GM18873 (cell line): Measurements from ENCODE around the gene SMIM28.

ENCODE experiments used
- ATAC-seq: cut with Tn5 transposase; IDR thresholded peaks from one replicate; pipeline ENCODE4 v1.9.1; 2021; ENCODE audit warnings: mild to moderate bottlenecking, moderate library complexity, moderate number of reproducible peaks; ENCODE audit not compliant: unreplicated experiment, low FRiP score

Gene SMIM28

DNA sequence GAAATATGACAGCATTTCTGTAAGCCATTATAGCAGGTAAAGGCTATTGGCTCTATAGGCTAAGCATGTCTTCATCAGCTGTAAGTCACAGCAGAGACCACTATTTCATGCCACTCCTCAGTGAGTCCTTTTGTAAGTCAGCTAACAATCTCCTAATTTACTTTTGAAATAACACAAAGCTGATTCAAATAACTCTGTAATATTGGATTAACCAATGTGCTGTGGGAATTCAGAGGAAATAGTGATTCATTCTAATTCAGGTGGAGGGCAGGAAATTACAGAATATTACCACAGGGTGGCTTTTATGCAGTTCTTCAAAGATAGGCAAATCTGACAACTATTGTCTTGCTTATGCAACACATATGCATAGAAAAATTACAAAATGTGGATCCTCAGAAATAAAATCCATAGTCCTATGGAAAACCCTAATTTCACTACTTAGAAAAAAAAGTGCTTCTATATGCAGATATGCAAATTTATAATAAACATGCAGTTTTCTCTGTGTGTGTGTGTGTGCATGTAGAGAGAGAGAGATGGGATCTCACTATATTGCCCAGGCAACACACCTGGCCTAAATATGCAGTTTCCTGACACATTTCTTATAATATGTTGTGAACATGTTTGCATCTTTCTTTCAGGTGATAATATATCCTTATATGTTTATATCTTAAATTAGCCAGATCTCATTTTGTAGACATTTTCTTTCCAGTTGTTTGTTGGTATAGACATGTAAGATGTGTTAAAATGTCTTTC, 4.8 kb upstream of the SMIM28 start:
- no peak for ATAC-seq

DNA sequence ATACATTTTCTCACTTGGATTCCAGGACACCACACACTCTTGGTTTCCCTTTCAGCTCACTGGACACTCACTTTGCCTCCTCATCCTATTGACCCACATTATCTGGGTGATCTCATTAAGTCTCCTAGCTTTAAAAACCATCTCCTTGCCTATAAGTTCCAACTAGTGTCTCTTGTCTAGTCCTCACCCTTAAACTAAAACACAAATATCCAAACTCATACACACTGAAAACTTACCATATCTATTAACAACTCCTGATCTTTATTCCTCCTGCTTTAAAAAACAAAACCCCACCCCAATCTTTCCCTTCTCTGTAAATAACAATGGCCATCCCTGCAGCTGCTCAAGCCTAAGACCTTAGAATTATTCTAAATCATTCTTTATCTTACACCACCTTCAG, 3.5 kb upstream of the SMIM28 start:
- ATAC-seq, result no peak

DNA sequence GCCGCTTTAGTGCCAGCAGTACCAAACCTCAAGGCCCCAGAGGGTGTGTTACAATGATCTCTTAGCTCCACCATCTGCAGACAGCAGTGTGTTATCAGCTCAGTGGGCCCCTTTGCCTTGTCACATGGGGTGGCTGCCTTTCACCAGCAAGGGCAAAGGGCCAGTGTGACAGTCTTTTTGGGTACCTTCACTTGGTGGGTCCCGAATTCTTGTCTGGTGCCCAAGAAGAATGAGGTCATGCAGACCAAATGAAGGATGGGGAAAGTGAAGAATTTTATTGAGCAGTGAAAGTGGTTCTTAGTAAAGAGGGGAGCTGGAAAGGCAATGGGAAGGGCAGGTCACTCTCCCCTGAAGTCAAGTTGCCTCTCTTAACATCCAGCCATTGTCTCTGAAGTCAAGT, 2.9 kb upstream of the SMIM28 start:
- no peak for ATAC-seq

DNA sequence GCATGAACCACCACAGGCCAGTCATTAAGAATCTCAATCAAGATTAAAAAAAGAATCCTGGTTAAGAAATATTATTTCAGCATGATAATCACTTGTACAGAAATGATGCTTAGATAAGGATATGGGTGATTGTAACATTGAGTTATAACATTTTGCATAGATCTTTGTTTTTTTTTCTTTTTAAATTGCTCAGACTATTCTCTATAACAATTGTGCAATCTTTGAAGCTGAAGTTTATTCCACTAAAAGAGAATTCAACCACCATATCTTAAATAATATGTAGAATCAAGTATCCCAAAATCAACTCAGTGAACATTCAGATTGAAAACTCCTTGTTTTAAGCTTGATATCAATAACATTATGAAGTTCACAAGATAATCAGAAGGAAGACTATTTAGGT, 663 bp upstream of the SMIM28 start:
- no peak for ATAC-seq

DNA sequence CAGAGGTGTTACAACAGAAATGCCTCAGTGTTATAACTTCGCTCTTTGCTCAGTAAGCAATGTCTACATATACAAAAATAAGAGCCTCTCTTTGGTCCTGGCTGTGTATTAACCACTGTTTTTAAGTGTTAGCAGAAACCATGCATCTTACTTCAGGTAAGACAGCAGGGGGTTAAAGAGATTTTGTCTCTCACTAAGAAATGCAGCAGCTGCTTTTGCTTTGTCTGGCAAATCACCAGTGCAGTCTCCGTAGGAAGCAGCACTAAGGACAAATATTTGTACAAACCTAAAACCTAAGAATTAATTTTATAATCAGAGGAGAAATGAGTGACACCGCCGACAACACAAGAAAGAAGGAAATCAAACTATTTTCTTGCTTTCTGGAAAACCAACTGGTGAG, 758 bp downstream of the SMIM28 start:
- no peak for ATAC-seq

DNA sequence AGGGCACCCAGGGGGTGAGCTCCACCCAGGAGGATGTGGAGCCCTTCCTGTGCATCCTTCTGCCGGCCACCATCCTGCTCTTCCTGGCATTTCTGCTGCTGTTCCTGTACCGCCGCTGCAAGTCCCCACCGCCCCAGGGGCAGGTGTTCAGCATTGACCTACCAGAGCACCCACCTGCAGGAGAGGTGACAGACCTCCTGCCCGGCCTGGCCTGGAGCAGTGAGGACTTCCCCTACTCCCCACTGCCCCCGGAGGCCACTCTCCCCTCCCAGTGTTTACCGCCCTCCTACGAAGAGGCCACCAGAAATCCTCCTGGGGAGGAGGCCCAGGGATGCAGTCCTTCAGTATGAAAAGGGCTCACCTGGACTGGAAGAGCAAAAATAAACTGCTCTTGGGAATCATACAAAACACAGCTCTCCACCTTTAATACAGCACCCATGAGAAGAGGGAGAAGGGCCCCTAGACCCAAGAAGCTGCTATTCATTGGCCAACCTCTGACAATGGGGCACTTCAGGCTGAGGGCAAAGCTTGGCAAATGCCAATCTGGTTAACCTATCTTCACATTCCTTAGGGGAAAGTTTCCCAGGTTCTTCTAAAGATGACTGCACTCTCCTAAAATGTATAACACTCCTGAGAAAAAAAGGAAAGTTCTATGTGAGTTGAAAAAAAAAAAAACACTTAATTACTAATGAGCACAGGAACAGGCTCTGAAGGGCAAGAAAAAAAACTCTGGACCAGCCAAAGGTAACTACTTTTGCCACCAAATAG, 5.0 kb downstream of the SMIM28 start:
- ATAC-seq, result no peak

DNA sequence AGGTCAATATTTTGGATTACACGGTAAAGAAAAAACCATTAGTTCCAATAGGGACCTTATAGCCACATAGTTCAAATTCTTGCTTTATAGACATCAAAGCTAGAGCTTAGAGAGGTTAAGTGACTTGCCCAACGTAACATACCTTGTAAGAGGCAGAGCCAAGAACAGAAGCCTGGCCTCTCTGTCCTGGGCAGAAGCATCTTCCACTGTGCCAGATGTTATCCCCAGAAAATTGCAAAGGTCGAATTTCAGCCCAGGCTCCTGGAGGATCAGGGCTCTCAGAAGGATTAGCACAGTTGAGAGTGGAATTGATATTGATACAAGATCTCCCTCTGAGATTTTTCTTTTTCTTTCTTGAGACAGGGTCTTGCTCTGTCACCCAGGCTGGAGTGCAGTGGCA, 6.1 kb downstream of the SMIM28 start:
- no peak for ATAC-seq

DNA sequence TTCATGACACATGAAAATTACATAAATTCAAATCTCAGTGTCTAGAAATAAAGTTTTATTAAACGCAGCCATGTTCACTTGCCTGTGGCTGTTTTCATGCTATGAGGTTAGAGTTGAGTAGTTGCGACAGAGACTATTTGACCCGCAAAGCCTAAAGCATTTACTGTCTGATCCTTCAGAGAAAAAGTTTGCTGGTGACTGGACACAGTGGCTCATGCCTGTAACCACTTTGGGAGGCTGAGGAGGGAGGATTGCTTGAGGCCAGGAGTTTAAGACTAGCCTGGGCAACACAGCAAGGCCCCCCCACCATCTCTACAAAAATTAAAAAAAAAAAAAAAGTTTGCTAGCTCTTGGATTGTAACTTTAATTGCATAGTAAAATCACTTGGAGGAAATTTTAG, 9.2 kb downstream of the SMIM28 start:
- no peak for ATAC-seq

DNA sequence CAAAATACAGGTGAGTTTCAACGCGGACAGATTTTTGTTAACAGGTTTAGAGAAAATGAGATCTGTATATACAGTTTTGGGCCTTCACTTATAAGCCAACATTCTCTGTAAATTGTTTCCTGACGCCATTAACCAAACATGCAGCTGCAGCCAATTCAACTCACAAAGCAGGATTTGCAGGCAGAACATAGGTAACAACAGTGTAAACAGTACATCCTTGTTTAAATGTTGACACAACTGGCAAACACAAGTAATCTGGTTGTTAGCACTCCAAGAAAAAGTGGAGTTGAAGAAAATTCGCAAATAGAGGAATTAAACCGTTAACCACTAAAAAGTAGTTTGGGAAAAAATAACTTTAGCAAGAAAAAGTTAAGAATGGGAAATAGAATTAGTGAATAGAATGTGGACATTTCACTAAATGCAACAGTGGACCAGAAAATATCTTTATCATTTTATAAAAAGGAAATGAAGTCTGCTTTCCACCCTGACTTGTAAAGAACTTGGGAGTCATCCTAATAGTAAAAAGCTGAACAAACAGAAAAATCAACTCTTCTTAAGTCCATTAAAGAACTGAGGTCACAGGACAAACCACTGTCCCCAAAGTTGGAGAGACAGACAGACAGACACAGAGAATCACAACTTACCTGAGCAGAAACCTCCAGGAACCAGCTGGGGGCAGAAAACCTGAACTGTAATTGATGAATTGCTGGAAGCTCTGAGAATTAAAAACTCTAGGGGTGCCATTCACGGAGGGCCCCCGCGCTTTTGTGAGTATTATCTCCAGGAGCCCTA, 10.1 kb downstream of the SMIM28 start:
- no peak for ATAC-seq

DNA sequence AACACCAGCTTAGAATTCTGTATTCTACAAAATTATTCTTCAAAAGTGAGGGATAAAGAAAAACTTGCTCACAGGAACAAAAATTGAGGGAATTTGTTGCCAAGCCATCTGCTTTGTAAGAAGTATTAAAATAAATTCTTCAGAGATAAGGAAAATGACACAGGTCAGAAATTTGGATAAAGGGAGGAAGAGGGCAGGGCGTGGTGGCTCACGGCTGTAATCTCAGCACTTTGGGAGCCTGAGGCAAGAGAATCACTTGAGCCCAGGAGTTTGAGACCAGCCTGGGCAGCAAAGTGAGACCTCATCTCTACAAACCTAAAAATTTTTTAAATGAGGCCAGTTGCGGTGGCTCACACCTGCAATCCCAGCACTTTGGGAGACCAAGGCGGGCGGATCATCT, 11.8 kb downstream of the SMIM28 start:
- ATAC-seq, result no peak

DNA sequence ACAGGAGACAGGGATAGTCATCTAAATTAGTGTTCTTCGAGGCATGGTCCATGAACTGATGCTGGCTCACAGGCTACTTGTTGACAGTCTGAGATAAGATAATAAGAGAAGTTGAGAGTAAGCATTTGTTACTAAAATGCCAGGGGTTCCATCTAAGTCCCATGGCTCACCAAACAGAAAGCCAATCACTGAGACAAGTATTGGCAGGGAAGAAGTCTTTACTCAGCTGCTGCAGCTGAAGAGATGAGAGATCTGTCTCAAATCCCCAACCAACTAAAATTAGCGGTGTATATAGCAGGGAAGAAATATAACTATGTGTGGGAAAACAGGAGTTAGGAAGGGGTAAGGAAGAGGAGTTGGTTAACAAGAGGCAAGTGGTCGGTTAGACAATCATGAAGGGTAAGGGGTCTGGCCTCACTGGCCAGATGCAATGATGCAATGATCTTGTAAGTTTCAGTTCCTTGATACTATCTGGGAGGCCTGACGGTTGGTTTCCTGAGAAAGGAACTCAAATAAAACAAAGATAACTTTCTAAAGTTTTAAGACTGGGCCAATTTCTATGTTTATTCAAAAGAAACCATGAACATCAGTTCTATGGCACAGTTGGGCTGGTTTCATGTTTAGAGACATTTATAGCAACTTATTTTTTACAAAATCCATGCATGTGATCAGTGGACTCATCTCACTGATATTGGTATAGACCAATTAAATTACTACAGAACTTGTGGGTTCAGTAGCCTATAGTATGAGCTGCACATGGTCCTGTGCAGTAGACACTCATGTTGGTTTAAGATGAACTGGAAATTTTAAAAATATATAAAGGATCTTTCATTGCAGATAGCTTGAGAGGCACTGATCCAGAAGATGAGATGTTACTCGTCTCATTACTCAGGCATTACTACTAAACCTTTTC, 16.4 kb downstream of the SMIM28 start:
- no peak for ATAC-seq

DNA sequence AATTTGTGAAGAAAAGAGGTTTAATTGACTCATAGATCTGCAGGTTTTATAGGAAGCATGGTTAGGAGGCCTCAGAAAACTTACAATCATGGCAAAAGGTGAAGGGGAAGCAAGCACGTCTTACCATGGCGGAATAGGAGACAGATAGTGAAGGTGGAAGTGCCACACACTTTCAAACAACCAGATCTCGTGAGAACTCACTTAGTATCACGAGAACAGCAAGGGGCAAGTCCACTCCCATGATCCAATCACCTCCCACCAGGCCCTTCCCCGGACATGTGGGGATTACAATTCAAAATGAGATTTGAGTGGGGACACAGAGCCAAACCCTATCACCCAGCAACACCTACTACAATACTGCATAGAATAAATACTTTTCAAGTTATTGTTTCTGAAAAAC, 19.0 kb downstream of the SMIM28 start:
- ATAC-seq, result no peak

DNA sequence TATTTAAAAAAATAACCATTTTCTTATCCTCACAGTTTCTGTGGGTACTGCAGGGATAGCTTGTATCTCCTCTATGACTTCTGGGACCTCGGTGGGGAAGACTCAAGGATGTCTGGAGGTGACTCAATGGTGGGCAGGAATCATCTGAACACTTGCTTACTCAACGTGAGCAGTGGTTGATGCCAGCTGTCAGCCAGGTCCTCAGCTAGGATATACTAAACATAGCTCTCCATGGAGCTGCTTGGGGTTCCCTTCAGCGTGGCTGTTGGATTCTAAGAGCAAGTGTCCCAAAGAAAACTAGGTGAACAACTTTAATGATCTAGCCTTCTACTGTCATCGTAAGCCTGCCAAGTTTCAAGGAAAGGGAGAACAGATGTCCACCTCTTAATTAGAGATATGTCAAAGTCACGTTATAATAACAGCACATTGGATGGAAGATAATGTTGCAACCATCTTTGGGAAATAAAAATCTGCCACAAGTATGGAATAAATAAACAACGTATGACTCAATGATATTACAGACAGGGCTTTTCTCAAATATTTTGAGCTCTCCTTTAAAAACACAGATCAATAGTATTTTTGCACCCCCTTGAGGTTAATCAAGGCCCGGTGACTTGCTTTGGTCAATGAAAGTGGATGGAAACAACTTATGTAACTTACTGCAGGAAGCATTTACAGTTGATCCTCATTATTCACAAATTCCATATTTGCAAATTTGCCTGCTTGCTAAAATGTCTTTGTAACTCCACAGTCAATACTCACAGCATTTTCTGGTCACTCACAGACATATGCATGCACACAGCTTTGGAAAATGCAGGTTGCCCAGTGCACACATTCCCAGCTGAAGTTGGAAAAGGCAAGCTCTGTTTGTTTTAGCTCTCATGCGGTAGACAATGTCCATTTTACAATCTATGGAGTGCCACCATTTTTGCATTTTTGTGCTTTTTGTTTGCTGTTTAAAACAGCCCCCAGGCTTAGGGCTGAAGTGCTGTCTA, 19.7 kb downstream of the SMIM28 start:
- no peak for ATAC-seq

DNA sequence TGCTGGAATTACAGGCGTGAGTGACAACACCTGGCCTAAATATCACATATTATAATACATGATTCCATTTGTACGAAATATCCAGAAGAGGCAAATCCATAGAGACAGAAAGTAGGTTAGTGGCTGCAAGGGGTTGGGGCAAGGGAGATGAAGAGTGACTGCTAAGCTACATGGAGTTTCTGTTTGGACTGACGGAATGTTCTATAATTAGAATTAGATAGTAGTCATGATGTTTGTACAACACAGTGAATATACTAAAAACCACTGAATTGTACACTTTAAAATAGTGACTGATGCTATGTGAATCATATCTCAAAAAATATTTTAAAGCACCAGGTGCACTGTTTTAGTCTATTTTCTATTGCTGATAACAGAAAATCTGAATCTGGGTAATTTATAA, 22.6 kb downstream of the SMIM28 start:
- ATAC-seq, result no peak

DNA sequence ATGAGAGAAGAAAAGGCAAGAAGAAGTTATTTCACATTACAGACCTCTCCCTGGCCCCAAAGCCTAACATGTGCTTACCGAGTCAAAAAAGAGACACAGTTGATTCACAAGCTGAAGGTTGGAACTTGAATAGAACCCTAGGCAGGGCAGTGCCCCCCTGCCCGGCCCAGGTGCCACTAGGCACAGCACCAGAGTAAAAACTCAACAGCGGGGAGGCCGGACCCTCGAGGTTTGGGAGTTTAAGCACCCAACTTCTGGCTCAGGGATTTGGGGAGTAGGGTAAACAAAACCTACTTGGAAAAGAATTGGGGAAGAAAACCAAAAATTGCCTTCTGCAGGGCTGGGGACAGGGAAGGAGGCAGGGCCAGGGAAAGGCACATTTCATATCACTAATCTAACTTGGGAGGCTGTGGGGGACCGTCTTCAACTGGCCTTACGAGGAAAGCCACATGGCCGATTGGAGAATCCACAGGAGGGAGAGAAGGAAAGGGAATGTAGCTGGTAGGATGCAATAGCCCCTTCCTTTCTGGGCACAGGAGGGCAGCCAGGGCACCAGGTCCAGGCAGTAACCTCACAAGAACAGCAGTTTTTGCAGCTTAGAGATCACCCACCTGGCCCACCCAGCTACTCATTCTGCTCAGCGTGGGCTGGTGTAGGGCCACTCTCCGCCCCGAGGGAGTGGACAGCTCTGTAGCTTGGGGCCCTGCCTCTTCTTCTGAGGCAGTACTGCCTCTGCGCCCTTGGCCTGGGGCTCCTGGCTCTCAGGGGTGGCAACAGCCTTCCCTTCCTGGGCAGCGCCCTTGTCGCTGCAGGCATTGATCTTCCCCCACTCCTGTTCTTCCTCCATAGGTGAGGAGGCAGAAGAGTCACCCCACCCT, 24.5 kb downstream of the SMIM28 start:
- ATAC-seq, result no peak

DNA sequence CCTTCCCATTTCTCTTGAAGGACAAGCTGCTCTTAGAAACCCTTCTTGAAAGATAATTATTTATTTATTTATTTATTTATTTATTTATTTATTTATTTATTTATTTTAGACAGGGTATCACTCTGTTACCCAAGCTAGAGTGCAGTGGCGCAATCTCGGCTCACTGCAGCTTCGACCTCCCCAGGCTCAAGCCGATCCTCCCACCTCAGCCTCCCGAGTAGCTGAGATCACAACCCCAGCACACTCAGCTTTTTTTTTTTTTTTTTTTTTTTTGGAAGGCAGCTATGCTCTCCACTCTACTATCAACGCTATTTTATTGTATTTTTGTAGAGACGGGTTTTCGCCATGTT, 25.1 kb downstream of the SMIM28 start:
- no peak for ATAC-seq

DNA sequence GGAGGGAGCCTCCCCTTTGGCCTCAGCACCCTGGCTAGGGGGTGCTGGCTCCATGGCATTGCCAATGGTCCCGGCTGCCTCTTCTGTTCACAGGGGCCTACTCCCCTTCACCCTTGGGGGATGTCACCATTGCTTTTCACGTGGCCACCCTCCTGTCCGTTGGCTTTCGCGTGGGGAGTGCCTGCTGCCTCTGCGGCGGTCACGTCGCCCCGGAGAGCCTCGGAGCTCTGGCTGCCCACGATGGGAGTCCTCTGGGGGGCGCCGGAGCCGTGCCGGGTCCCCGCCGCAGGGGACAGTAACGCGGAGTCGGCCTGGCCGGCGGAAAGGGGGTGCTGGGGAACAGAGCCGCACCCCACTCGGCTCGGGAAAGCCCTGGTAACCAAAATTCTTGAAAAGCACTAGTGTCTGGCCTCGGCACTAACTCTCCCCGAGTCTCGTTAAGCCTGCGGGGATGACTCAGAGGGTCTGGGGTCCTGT, 25.7 kb downstream of the SMIM28 start:
- ATAC-seq, result no peak
